IMR-90 (cell line): ENCODE results near the gene ALS2CL. TPM values are rescaled to one million over a fixed set of nuclear protein-coding genes. Genes with fewer than 3 reads are reported as not detected.

Experiments
- ATAC-seq: fragments of 200-7000 bp; cut with Tn5 transposase; 2 replicates; pipeline ENCODE4 v1.9.1; 2020; ENCODE audit warnings: low read depth, mild to moderate bottlenecking, moderate library complexity
- BruUV-seq: library from RNA; stranded (reverse); fragments of 400-500 nt; replicated peaks from 2 replicates; lab custom pipeline; 2021; lab: Mats Ljungman, UMichigan
- CTCF ChIA-PET: fragments of 300-600 bp; formaldehyde crosslinking; extraction: SDS; loops from one replicate; lab custom pipeline; 2021; ENCODE audit warnings: antibody characterized with exemption; lab: Yijun Ruan, JAX
- POLR2A ChIA-PET: fragments of 300-600 bp; sonication (Branson Sonifier 250); formaldehyde crosslinking; loops from one replicate; lab custom pipeline; 2022; ENCODE audit warnings: antibody characterized with exemption; ENCODE audit not compliant: unreplicated experiment; lab: Charles Lee
- DNase-seq: peaks from one replicate; pipeline ENCODE4 v3.0.0; 2013
- H2AFZ ChIP-seq: replicated peaks from 2 replicates; pipeline ENCODE3; 2013; ENCODE audit warnings: low read length, mild to moderate bottlenecking; ENCODE audit not compliant: poor library complexity
- H2AK5ac ChIP-seq: 2 replicates; pipeline ENCODE4 v1.6.1; 2013; ENCODE audit warnings: low read depth, low read length, inconsistent platforms
- H2AK9ac ChIP-seq: replicated peaks from 2 replicates; pipeline ENCODE3; 2013; ENCODE audit warnings: mild to moderate bottlenecking, low read depth, low read length, moderate library complexity; ENCODE audit not compliant: poor library complexity
- H2BK120ac ChIP-seq: 2 replicates; pipeline ENCODE4 v1.6.1; 2013; ENCODE audit warnings: low read depth, low read length, inconsistent platforms
- H2BK15ac ChIP-seq: 3 replicates; pipeline ENCODE4 v1.6.1; 2013; ENCODE audit warnings: low read depth, low read length, inconsistent platforms
- H2BK20ac ChIP-seq: 2 replicates; pipeline ENCODE4 v1.6.1; 2013; ENCODE audit warnings: low read depth, mild to moderate bottlenecking, inconsistent platforms, low read length, moderate library complexity
- H2BK5ac ChIP-seq: 2 replicates; pipeline ENCODE4 v1.6.1; 2013; ENCODE audit warnings: mild to moderate bottlenecking, low read depth, low read length, inconsistent platforms; ENCODE audit not compliant: poor library complexity, severe bottlenecking
- H3K14ac ChIP-seq: replicated peaks from 2 replicates; pipeline ENCODE4 v1.6.1; 2013; ENCODE audit warnings: low read depth, low read length, inconsistent platforms
- H3K18ac ChIP-seq: 2 replicates; pipeline ENCODE4 v1.6.1; 2013; ENCODE audit warnings: low read depth, low read length, control low read depth
- H3K23ac ChIP-seq: 2 replicates; pipeline ENCODE4 v1.6.1; 2013; ENCODE audit warnings: low read depth, low read length, inconsistent platforms
- H3K27ac ChIP-seq: 2 replicates; pipeline ENCODE4 v1.5.1; 2013; ENCODE audit warnings: mild to moderate bottlenecking, control low read depth, low read length; ENCODE audit not compliant: insufficient read depth
- H3K27me3 ChIP-seq: 2 replicates; pipeline ENCODE4 v1.6.1; 2013; ENCODE audit warnings: low read length; ENCODE audit not compliant: control insufficient read depth, insufficient read depth
- H3K36me3 ChIP-seq: 2 replicates; pipeline ENCODE4 v1.6.1; 2013; ENCODE audit warnings: low read length, mixed read lengths; ENCODE audit not compliant: control insufficient read depth, insufficient read depth
- H3K4ac ChIP-seq: 2 replicates; pipeline ENCODE4 v1.6.1; 2013; ENCODE audit warnings: low read depth, low read length, inconsistent platforms
- H3K4me1 ChIP-seq: 2 replicates; pipeline ENCODE4 v1.6.1; 2013; ENCODE audit warnings: low read length, mixed read lengths; ENCODE audit not compliant: control insufficient read depth, insufficient read depth
- H3K4me2 ChIP-seq: 2 replicates; pipeline ENCODE4 v1.6.1; 2013; ENCODE audit warnings: low read depth, mild to moderate bottlenecking, control low read depth, low read length, moderate library complexity
- H3K4me3 ChIP-seq: 2 replicates; pipeline ENCODE4 v1.5.1; 2013; ENCODE audit warnings: low read depth, mild to moderate bottlenecking, control low read depth, low read length, moderate library complexity; ENCODE audit not compliant: insufficient read depth
- H3K56ac ChIP-seq: 2 replicates; pipeline ENCODE4 v1.6.1; 2013; ENCODE audit warnings: low read length, inconsistent platforms; ENCODE audit not compliant: insufficient read depth; ENCODE audit errors: extremely low read depth
- H3K79me1 ChIP-seq, 2 experiments: 2 replicates each; pipeline ENCODE4 v1.6.1; 2013; ENCODE audit warnings: low read length in 2 of 2, inconsistent platforms in 1 of 2, low read depth in 1 of 2
- H3K9ac ChIP-seq: 2 replicates; pipeline ENCODE4 v1.6.1; 2013; ENCODE audit warnings: low read depth, low read length, control low read depth
- H3K9me1 ChIP-seq: 2 replicates; pipeline ENCODE4 v1.6.1; 2013; ENCODE audit warnings: low read length, inconsistent platforms; ENCODE audit not compliant: insufficient read depth
- H3K9me3 ChIP-seq: 2 replicates; pipeline ENCODE4 v1.6.1; 2013; ENCODE audit warnings: low read length; ENCODE audit not compliant: control insufficient read depth, insufficient read depth
- H4K20me1 ChIP-seq: 2 replicates; pipeline ENCODE4 v1.6.1; 2013; ENCODE audit warnings: low read length, inconsistent platforms; ENCODE audit not compliant: insufficient read depth
- H4K5ac ChIP-seq: 2 replicates; pipeline ENCODE4 v1.6.1; 2013; ENCODE audit warnings: mild to moderate bottlenecking, low read depth, low read length, control low read depth
- H4K8ac ChIP-seq, 2 experiments: 2 replicates each; pipeline ENCODE4 v1.6.1; 2013; ENCODE audit warnings: low read depth in 2 of 2, low read length in 2 of 2, control low read depth in 1 of 2, inconsistent platforms in 1 of 2
- H4K91ac ChIP-seq: 2 replicates; pipeline ENCODE4 v1.6.1; 2013; ENCODE audit warnings: low read depth, low read length, inconsistent platforms; ENCODE audit not compliant: insufficient read depth
- BHLHE40 ChIP-seq: fragments of 150-350 bp; IDR thresholded peaks from 2 replicates; pipeline ENCODE4 v1.6.1; 2016; ENCODE audit warnings: mild to moderate bottlenecking, low read depth, low read length
- CEBPB ChIP-seq: IDR thresholded peaks from 2 replicates; pipeline ENCODE4 v1.6.1; 2012; ENCODE audit warnings: low read depth, low read length, improper control_type of control experiment
- ELK1 ChIP-seq: fragments of 150-350 bp; IDR thresholded peaks from 2 replicates; pipeline ENCODE4 v1.6.1; 2016; ENCODE audit warnings: low read depth, mild to moderate bottlenecking, low read length, moderate library complexity, borderline replicate concordance
- FOS ChIP-seq: fragments of 150-350 bp; IDR thresholded peaks from 2 replicates; pipeline ENCODE4 v1.6.1; 2016; ENCODE audit warnings: low read depth, low read length
- MAFK ChIP-seq: IDR thresholded peaks from 2 replicates; pipeline ENCODE4 v1.6.1; 2012; ENCODE audit warnings: low read depth, low read length, improper control_type of control experiment
- MXI1 ChIP-seq: IDR thresholded peaks from 2 replicates; pipeline ENCODE4 v1.6.1; 2012; ENCODE audit warnings: low read depth, mild to moderate bottlenecking, low read length, moderate library complexity, borderline replicate concordance
- NFE2L2 ChIP-seq: fragments of 150-350 bp; IDR thresholded peaks from 2 replicates; pipeline ENCODE4 v1.6.1; 2016; ENCODE audit warnings: low read depth, mild to moderate bottlenecking, low read length
- POLR2A ChIP-seq: IDR thresholded peaks from 2 replicates; pipeline ENCODE4 v1.6.1; 2012; ENCODE audit warnings: mild to moderate bottlenecking, low read depth, low read length
- RCOR1 ChIP-seq: IDR thresholded peaks from 2 replicates; pipeline ENCODE4 v1.6.1; 2012; ENCODE audit warnings: mild to moderate bottlenecking, low read length, improper control_type of control experiment; ENCODE audit not compliant: insufficient replicate concordance
- RFX5 ChIP-seq: IDR thresholded peaks from 2 replicates; pipeline ENCODE4 v1.8.0; 2012; ENCODE audit warnings: low read depth, mild to moderate bottlenecking, low read length, moderate library complexity
- SMC3 ChIP-seq: fragments of 150-350 bp; IDR thresholded peaks from 2 replicates; pipeline ENCODE4 v1.6.1; 2016; ENCODE audit warnings: low read depth, mild to moderate bottlenecking, antibody characterized with exemption, low read length, moderate library complexity
- WGBS, 2 experiments: methylation state at CpG; one replicate each; pipeline versions ENCODE4 v1.1.5 to v1.1.7; 2013; ENCODE audit warnings: missing lambda C conversion rate in 2 of 2; ENCODE audit not compliant: insufficient read length in 1 of 2; ENCODE audit errors: extremely low coverage in 2 of 2; 5-methylcytosine and 5-hydroxymethylcytosine counted together
- dilution Hi-C: fragments of 300-500 bp; cut with HindIII; formaldehyde crosslinking; loops from one replicate; pipeline ENCODE4 v1.14.3; 2018; ENCODE audit warnings: low sequenced_read_pairs; ENCODE audit not compliant: unreplicated experiment
- in situ Hi-C: fragments of 300-500 bp; cut with MboI; formaldehyde crosslinking; loops from 3 replicates; pipeline ENCODE4 v1.14.3; 2019; ENCODE audit warnings: low sequenced_read_pairs, inconsistent platforms, mixed read lengths
- intact Hi-C: fragments of 100-400 bp; cut with micrococcal nuclease; formaldehyde crosslinking; loops from 2 replicates; pipeline ENCODE4 v1.10.0; 2022
- polyA plus RNA-seq, 3 experiments: library from polyadenylated mRNA; depleted of rRNA; stranded (reverse); fragments of >200 nt; gene quantifications; 2 replicates each; pipeline ENCODE4 v1.2.3, GENCODE V29; 2012; ENCODE audit warnings: low replicate concordance in 1 of 3
- total RNA-seq: library from RNA; depleted of rRNA; stranded (reverse); fragments of >200 nt; gene quantifications from 2 replicates; pipeline ENCODE4 v1.2.3, GENCODE V29; 2012
- TF ChIP-seq, protein P1 (sequence below): conservative IDR thresholded peaks from 2 replicates; pipeline ENCODE4 v1.5.1; 2012; ENCODE audit warnings: mild to moderate bottlenecking, low read depth, low read length, improper control_type of control experiment
- TF ChIP-seq, protein P2 (sequence below): fragments of 150-350 bp; IDR thresholded peaks from 2 replicates; pipeline ENCODE4 v1.6.1; 2017; ENCODE audit warnings: mild to moderate bottlenecking, antibody characterized with exemption, low read length, low read depth

The ALS2CL gene
- total and polyA plus RNA-seq, 2 of the 4 experiments (the other 2 are of a cell fraction), result 2.2 to 4.8 TPM

GRCh38 chr3:46662771-46663551 lies 30.5 kb downstream of the ALS2CL start:
- ChIA-PET POLR2A (no interaction called here), CTCF (interaction anchor here (0.6 to 2.4 kb wide), 3 partner anchors 9 to 201 kb away, joined by 3 to 14 read pairs (median 3); no protein-coding TSS in a partner anchor)
- DNase-seq (peak; percentile 69), ATAC-seq (peak; percentile 38)
- H3K4me1 ChIP-seq, result peaks cover 27% of the 10 kb centered on the region
- H3K27ac ChIP-seq, result peak overlapping the region; percentile 27; the same call in 1 of the 2 replicates
- no peaks in the 10 kb centered on the region for H3K79me1 ChIP-seq
- no peaks in the 10 kb centered on the region; the same call in 1 of the 2 replicates for H3K9me1 ChIP-seq
- no peak overlapping the region for H3K56ac ChIP-seq
- H2BK20ac ChIP-seq, result peak overlapping the region; percentile 27
- 4% methylated on average over 3 of the region's 17 CpGs; no CpG with 5 or more reads in 1 of the 2 experiments for WGBS, 2 experiments
- H2AFZ ChIP-seq, result peak overlapping the region; percentile 55
- H2AK9ac ChIP-seq, result peak overlapping the region; percentile 33
- no peaks in the 10 kb centered on the region for H3K9me3 ChIP-seq
- H3K23ac ChIP-seq, result no peak overlapping the region
- H3K4me3 ChIP-seq, result no peak overlapping the region
- peak overlapping the region; percentile 52 for H3K14ac ChIP-seq
- peak overlapping the region; percentile 38; the same call in 1 of the 2 replicates for H3K18ac ChIP-seq
- peak overlapping the region; percentile 40 for H3K4ac ChIP-seq
- peak overlapping the region; percentile 46 for H4K91ac ChIP-seq
- H2BK5ac ChIP-seq, result peak overlapping the region; percentile 19
- peaks cover 3% of the 10 kb centered on the region; the same call in 1 of the 2 replicates for H3K27me3 ChIP-seq
- intact Hi-C loops, result no loop called here
- BruUV-seq, result no TSS peak
- peak overlapping the region; percentile 47 for H3K4me2 ChIP-seq
- no peak overlapping the region for H2BK15ac ChIP-seq
- dilution Hi-C loops, result no loop called here
- H4K8ac ChIP-seq, result peak overlapping the region in 1 of 2 experiments; percentile 64; a peak in 2 of 4 replicates
- no peaks in the 10 kb centered on the region for H3K36me3 ChIP-seq
- H3K9ac ChIP-seq, result no peak overlapping the region
- in situ Hi-C loops, result no loop called here
- no peaks in the 10 kb centered on the region for H4K20me1 ChIP-seq
- H4K5ac ChIP-seq, result peak overlapping the region; percentile 5; the same call in 1 of the 2 replicates
- peak overlapping the region; percentile 5; the same call in 1 of the 2 replicates for H2AK5ac ChIP-seq
- no peak for TF ChIP-seq POLR2A
- TF ChIP-seq, protein P1, sequence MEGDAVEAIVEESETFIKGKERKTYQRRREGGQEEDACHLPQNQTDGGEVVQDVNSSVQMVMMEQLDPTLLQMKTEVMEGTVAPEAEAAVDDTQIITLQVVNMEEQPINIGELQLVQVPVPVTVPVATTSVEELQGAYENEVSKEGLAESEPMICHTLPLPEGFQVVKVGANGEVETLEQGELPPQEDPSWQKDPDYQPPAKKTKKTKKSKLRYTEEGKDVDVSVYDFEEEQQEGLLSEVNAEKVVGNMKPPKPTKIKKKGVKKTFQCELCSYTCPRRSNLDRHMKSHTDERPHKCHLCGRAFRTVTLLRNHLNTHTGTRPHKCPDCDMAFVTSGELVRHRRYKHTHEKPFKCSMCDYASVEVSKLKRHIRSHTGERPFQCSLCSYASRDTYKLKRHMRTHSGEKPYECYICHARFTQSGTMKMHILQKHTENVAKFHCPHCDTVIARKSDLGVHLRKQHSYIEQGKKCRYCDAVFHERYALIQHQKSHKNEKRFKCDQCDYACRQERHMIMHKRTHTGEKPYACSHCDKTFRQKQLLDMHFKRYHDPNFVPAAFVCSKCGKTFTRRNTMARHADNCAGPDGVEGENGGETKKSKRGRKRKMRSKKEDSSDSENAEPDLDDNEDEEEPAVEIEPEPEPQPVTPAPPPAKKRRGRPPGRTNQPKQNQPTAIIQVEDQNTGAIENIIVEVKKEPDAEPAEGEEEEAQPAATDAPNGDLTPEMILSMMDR, result no peak
- TF ChIP-seq MXI1, result peak; percentile 84; the same call in 1 of the 2 replicates
- TF ChIP-seq MAFK, result no peak
- no peak for TF ChIP-seq SMC3
- TF ChIP-seq RFX5, result no peak
- no peak for TF ChIP-seq NFE2L2
- peak; percentile 51 for TF ChIP-seq RCOR1
- TF ChIP-seq ELK1, result no peak
- peak; percentile 89 for TF ChIP-seq CEBPB
- TF ChIP-seq BHLHE40, result 0 out of 2 replicates have a peak, but pooled peaks have one; percentile 22
- TF ChIP-seq, protein P2, sequence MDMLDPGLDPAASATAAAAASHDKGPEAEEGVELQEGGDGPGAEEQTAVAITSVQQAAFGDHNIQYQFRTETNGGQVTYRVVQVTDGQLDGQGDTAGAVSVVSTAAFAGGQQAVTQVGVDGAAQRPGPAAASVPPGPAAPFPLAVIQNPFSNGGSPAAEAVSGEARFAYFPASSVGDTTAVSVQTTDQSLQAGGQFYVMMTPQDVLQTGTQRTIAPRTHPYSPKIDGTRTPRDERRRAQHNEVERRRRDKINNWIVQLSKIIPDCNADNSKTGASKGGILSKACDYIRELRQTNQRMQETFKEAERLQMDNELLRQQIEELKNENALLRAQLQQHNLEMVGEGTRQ, result peak; percentile 14; the same call in 1 of the 2 replicates
- no peak for TF ChIP-seq FOS
- peak overlapping the region; percentile 72; the same call in 1 of the 2 replicates for H2BK120ac ChIP-seq
